HG03066 (cell line): ENCODE results near the gene SLC35F4.
"Not testable (repeated sequence)": the region's sequence is repeated elsewhere in the genome, so short reads cannot be mapped to it uniquely, and the experiment has no call there.

Experiments used
- ATAC-seq: cut with Tn5 transposase; IDR thresholded peaks from one replicate; pipeline ENCODE4 v1.9.1; 2021; ENCODE audit warnings: low read depth; ENCODE audit not compliant: unreplicated experiment

The SLC35F4 gene

GRCh38 chr14:57865403-57866198, at the start of gene SLC35F4:
SLC35F4 (minus strand) TSS chr14:57866092.
- no peak for ATAC-seq

GRCh38 chr14:57909626-57910025, 43.7 kb upstream of the SLC35F4 start:
- ATAC-seq, result no peak

DNA sequence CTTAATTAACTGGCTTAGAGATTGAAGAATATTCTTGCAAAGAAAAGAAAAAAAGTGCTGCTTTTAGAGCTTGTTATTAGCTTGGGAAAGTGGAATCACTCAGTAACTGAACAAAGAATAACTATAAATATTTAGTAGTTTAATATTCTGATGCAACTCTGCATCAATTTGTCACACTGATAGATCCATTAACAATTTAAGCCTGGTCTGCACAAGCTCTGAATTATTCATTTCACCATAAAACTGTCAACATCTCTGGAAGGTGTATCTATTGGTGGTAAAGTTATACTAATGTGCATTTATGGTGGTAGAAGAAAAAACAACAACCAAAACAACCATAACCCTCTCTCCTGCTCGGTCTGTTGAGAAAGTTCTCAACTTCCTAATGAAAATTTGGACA, 38.1 kb upstream of the SLC35F4 start:
- no peak for ATAC-seq

DNA sequence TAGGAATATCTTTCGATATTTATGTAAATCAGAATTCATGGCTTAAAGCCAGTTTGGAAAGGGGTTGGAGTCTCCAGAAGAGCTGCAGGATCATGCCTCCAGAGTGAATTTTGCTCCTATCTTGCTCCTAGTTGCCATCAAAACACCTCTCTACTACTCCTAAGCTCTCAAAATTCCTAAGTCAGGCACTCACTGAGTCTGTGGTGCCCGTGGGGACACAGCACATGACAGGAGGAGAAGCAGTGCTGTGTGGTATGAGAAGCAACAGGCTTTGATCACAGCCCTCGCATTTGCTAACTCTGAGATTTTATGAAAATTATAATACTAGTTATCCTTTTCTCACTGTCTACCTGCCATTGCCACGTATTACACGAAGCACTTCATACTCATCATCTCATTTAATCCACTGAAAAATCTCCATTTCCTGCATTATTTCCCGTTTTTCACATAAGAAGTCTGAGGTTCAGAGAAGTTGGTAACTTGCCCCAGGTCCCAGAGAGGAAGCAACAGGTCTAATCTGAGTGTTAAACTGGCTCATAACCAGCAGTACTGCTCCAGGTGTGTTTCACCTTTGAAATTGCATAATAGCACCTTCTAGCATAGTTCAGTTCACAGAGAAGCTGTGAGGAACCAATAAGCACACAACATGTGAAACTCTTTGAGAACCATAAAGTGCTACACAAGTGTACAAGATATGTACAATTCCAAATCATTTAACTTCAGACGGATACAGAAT, 33.1 kb upstream of the SLC35F4 start:
- ATAC-seq, result no peak

- ATAC-seq, result no peak
Measured at GRCh38 chr14:57897144-57897748, 31.4 kb upstream of the SLC35F4 start.

- no peak for ATAC-seq
Measured at GRCh38 chr14:57889245-57889644, 23.4 kb upstream of the SLC35F4 start.

DNA sequence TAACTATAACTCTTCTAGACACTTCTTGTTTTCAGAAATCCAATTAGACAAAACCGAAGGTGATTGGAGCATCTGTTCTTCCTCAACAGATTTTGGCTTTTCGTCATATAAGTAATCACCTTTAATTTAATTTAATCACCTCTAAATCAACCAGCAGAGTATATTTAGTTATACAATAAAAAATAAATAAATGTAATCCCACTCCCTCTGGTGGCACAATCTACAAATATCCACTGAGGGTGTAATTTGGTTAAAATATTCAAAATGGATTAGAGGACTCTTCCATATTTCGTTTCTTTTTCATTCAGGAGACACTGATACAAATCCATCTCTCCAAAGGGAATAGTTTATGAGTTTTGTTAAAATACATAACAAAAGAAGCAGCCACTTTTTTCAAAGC, 18.3 kb upstream of the SLC35F4 start:
- no peak for ATAC-seq

- ATAC-seq, result no peak
Measured at GRCh38 chr14:57883061-57883460, 17.2 kb upstream of the SLC35F4 start.

GRCh38 chr14:57879516-57879915, 13.6 kb upstream of the SLC35F4 start:
- no peak for ATAC-seq

DNA sequence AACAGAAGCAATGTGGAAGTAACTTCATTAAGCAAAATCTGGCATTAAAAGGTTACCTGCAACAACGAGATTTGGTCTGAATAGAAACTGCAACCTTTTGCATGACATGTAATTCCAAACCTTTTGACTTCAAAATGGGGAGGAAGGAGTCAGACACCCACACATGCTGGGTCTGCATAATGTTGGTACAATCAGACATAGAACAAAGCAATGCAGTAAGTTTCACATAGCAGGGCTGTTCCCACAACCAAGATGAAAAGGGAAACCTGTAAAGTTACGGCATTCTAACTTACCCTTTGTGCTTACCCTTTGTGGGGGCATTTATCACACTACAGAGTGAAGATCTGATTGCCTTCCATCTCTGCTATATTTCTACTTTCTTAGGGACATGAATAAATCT, 10.1 kb upstream of the SLC35F4 start:
- no peak for ATAC-seq

GRCh38 chr14:57875296-57875695, 9.4 kb upstream of the SLC35F4 start:
- ATAC-seq, result no peak

GRCh38 chr14:57871459-57872080, 5.7 kb upstream of the SLC35F4 start:
- ATAC-seq, result no peak

DNA sequence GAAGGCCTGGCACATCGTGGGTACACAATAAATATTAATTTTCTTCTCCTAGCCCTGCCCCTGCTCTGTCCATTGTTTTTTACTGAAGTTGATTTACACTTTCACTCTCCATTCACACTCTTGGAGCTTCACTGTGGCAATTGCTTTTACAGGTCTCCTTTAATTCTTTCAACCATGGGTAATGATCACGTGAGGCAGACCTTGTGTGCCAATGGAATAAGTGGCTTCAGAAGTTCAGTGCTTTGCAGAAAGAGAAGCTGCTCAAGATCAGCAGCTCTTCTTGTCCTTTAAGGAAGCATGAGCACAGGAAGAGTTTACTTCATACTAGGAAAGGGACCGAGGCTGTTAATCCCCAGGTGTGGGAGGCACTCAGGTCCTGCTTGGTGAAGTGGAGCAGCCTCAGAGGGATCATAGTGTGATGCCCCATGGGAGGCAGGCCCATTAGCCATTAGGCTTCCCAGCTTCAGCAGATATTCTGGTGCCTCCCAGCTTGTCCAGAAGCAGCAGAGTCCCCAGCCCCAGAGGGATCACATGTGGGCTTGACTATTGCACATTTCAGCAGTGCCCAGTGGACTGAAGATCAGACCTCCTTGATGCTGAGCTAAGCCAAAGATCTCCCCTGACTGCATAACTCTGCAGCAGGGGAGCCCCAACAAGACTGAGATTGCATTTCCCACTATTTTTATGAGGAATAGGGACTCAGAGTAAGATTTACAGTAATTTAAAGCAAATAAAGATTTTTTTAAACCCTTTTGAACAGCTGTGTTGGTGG, 5.0 kb upstream of the SLC35F4 start:
- no peak for ATAC-seq

GRCh38 chr14:57869617-57870016, 3.7 kb upstream of the SLC35F4 start:
- ATAC-seq, result no peak

DNA sequence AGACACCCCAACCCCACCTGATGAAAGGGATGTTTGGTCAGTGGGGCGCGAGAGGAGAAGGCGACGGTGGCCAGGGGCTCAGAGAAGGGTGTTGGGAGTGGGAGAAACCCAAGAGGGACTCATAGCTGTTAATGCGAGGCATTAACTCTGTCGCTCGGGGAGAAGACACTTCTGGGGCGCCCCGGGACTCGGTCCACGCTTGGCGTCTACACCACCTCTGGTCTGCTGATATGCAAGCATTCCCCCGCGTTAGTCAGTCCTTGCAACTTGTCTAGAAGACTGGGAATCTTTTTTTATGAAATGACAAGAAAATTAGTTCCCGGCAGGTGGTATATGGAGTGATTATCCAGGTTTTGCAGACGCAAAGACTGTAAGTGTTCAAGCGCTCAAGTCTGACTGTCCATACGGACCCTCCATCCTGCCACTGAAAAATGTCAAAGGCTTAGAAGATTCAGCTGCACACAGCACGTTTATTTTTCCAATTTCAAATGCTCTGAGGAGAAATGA, 360 bp upstream of the SLC35F4 start:
- ATAC-seq, result no peak

- no peak for ATAC-seq
Measured at GRCh38 chr14:57865066-57865402, 858 bp downstream of the SLC35F4 start.

GRCh38 chr14:57864659-57865058, 1.2 kb downstream of the SLC35F4 start:
- ATAC-seq, result no peak

DNA sequence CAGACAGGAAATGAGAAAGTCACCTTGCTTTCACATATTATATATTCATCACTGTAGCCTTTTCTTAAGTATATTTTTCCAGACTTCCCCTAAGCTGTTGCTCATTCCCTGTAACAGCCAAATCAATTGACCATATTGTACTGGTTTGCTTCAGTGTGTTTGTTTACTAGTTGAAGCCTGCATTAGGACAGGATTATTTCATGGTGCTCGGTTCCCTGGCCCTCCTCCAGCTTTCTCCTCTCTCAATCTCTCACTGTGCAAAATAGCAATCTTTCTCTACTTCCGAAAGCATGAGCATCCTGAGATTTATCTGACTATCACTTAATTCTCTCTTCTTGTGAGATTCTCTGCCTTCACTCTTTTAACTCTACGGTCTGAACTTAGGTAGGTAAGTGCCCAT, 2.4 kb downstream of the SLC35F4 start:
- ATAC-seq, result no peak

GRCh38 chr14:57855666-57856065, 10.2 kb downstream of the SLC35F4 start:
- not testable (repeated sequence) for ATAC-seq

- ATAC-seq, result no peak
Measured at GRCh38 chr14:57854571-57854970, 11.3 kb downstream of the SLC35F4 start.
